Measurements from ENCODE around the gene FUT7. TPM values are rescaled to one million over a fixed set of nuclear protein-coding genes. Genes with fewer than 3 reads are reported as not detected.

FUT7 gene
- total and polyA plus RNA-seq, 9 of the 15 experiments (the other 6 are each of a cell fraction or from before 2014, with no cell fraction given), result not detected

- FAIRE-seq (no peak), ATAC-seq (no peak), DNase-seq (ENCODE audit: extremely low read depth in 1 of 4, low spot score in 3 of 4) (no peak)
- in situ Hi-C loops (cut with MboI), result no loop called here
- Histone ChIP-seq H3K9me1 (ENCODE audit: control insufficient read depth, insufficient read depth, low read length) (no peaks in the 10 kb centered on the region), H3K4me2 (ENCODE audit: insufficient read depth, low read length) (peak overlapping the region; percentile 83), H3K27me3 (ENCODE audit: control insufficient read depth in 2 of 2, insufficient read depth in 2 of 2, low read length in 2 of 2) (no peaks in the 10 kb centered on the region), H4K20me1 (replicated peaks; ENCODE audit: control insufficient read depth, insufficient read depth, low read length) (no peaks in the 10 kb centered on the region), H3K79me2 (ENCODE audit: control insufficient read depth, insufficient read depth, low read length) (peaks cover 18% of the 10 kb centered on the region), H3K4me1 (replicated peaks in 1 of 2; ENCODE audit: control insufficient read depth in 2 of 2, insufficient read depth in 2 of 2, low read length in 2 of 2) (peaks cover 30 to 69% of the 10 kb centered on the region in 2 experiments), H2AFZ (ENCODE audit: low read depth, low read length) (peak overlapping the region; percentile 89; the same call in 1 of the 2 replicates), H3K36me3 (ENCODE audit: control insufficient read depth, insufficient read depth, low read length) (peaks cover 22% of the 10 kb centered on the region; the same call in 1 of the 3 replicates), H3K9me3 (replicated peaks; ENCODE audit: control insufficient read depth, insufficient read depth, low read depth, low read length) (peaks cover 6% of the 10 kb centered on the region), H3K4me3 (peak overlapping the region; percentile 87), H3K9ac (ENCODE audit: insufficient read depth in 1 of 2, low read depth in 2 of 2, low read length in 2 of 2) (peak overlapping the region; percentile 79 to 97), H3K27ac (ENCODE audit: extremely low read depth, low read depth, low read length) (peak overlapping the region; percentile 89)
- BruUV-seq (replicated peaks), result no TSS peak
- POLR2A ChIA-PET, result interaction anchor here (0.6 to 1.3 kb wide), 10 partner anchors 8 to 163 kb away, joined by 3 to 6 read pairs (median 4); no protein-coding TSS in a partner anchor
- intact Hi-C loops (cut with micrococcal nuclease), result loop anchor here (5.0 kb wide), 1 partner anchor 46 kb away; the partner anchor contains the start of gene C8G
- 6% methylated on average over 17 of the region's 18 CpGs for WGBS (ENCODE audit: insufficient coverage, low coverage, missing lambda C conversion rate)
- CTCF ChIA-PET (ENCODE audit: low intra/inter-chr PET ratio), result no interaction called here
- TF ChIP-seq, protein P1, sequence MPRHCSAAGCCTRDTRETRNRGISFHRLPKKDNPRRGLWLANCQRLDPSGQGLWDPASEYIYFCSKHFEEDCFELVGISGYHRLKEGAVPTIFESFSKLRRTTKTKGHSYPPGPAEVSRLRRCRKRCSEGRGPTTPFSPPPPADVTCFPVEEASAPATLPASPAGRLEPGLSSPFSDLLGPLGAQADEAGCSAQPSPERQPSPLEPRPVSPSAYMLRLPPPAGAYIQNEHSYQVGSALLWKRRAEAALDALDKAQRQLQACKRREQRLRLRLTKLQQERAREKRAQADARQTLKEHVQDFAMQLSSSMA (CRISPR knock-in tag; IDR thresholded peaks at IDR 0.05), result no peak
- no peak for TF ChIP-seq CBFA2T2 (conservative IDR thresholded peaks at IDR 0.05)
- no peak for TF ChIP-seq ZFP36 (IDR thresholded peaks at IDR 0.05; ENCODE audit: low read depth, low read length, partially characterized antibody)
- TF ChIP-seq, protein P2, sequence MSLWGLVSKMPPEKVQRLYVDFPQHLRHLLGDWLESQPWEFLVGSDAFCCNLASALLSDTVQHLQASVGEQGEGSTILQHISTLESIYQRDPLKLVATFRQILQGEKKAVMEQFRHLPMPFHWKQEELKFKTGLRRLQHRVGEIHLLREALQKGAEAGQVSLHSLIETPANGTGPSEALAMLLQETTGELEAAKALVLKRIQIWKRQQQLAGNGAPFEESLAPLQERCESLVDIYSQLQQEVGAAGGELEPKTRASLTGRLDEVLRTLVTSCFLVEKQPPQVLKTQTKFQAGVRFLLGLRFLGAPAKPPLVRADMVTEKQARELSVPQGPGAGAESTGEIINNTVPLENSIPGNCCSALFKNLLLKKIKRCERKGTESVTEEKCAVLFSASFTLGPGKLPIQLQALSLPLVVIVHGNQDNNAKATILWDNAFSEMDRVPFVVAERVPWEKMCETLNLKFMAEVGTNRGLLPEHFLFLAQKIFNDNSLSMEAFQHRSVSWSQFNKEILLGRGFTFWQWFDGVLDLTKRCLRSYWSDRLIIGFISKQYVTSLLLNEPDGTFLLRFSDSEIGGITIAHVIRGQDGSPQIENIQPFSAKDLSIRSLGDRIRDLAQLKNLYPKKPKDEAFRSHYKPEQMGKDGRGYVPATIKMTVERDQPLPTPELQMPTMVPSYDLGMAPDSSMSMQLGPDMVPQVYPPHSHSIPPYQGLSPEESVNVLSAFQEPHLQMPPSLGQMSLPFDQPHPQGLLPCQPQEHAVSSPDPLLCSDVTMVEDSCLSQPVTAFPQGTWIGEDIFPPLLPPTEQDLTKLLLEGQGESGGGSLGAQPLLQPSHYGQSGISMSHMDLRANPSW (CRISPR knock-in tag; IDR thresholded peaks at IDR 0.05), result 0 out of 2 replicates have a peak, but pooled peaks have one; percentile 5
- no peak for TF ChIP-seq HES1 (IDR thresholded peaks at IDR 0.05; ENCODE audit: low read depth)
- no peak for TF ChIP-seq SRSF9 (IDR thresholded peaks at IDR 0.05; ENCODE audit: borderline replicate concordance, low read depth, low read length)
- TF ChIP-seq TFAP4 (CRISPR knock-in tag; IDR thresholded peaks at IDR 0.05; ENCODE audit: borderline replicate concordance), result no peak; the same call in 1 of the 2 replicates
- no peak for TF ChIP-seq NCOA1 (IDR thresholded peaks at IDR 0.05; ENCODE audit: low read depth)
- TF ChIP-seq TFE3 (CRISPR knock-in tag; IDR thresholded peaks at IDR 0.05), result no peak
- peak; percentile 11 for TF ChIP-seq FIP1L1 (IDR thresholded peaks at IDR 0.05; ENCODE audit: low read depth, low read length, poor library complexity, severe bottlenecking)
- peak; percentile 12 for TF ChIP-seq PCBP1 (IDR thresholded peaks at IDR 0.05; ENCODE audit: low read depth, low read length, poor library complexity, severe bottlenecking)
- TF ChIP-seq MBD2 (IDR thresholded peaks at IDR 0.05; ENCODE audit: borderline replicate concordance, low read depth), result no peak
- peak; percentile 0; the same call in 1 of the 2 replicates for TF ChIP-seq ZNF431 (CRISPR knock-in tag; IDR thresholded peaks at IDR 0.05)
- no peak for TF ChIP-seq GTF2F1 (IDR thresholded peaks at IDR 0.05; ENCODE audit: low read depth, low read length)
- TF ChIP-seq KDM5B (IDR thresholded peaks at IDR 0.05; ENCODE audit: insufficient replicate concordance, low read depth, low read length), result no peak
Measured at GRCh38 chr9:136992819-136993369, 39.0 kb downstream of the FUT7 start.
